Activated CD8-positive, alpha-beta T cell treated with anti-CD3 and anti-CD28 coated beads for 36 hours (primary cell): ENCODE results near the gene MED7. TPM values are rescaled to one million over a fixed set of nuclear protein-coding genes. Genes with fewer than 3 reads are reported as not detected.
A peak's percentile ranks its signal among the peaks of the same experiment; 100 is the strongest.

ENCODE experiments used
- ATAC-seq: fragments of 200-7000 bp; cut with Tn5 transposase; one replicate; pipeline ENCODE4 v1.10.0; 2021; ENCODE audit warnings: mild to moderate bottlenecking, moderate library complexity
- CTCF ChIA-PET: fragments of 350-600 bp; sonication (Branson Sonifier 250); formaldehyde crosslinking; loops from one replicate; lab custom pipeline; 2021; ENCODE audit warnings: antibody characterized with exemption; lab: Charles Lee
- POLR2A ChIA-PET: fragments of 350-600 bp; sonication (Branson Sonifier 250); formaldehyde crosslinking; loops from one replicate; lab custom pipeline; 2021; ENCODE audit warnings: antibody characterized with exemption; lab: Charles Lee
- DNase-seq: peaks from one replicate; pipeline ENCODE4 v3.0.0-alpha.2; 2020
- H3K27ac Mint-ChIP-seq: one replicate; pipeline ENCODE4 v1.8.0; 2021; ENCODE audit warnings: mild to moderate bottlenecking, mixed read lengths
- H3K27me3 Mint-ChIP-seq: one replicate; pipeline ENCODE4 v1.8.0; 2021; ENCODE audit warnings: mixed read lengths
- H3K36me3 Mint-ChIP-seq: one replicate; pipeline ENCODE4 v1.8.0; 2021; ENCODE audit warnings: low read depth, mixed read lengths
- H3K4me1 Mint-ChIP-seq: one replicate; pipeline ENCODE4 v1.8.0; 2021; ENCODE audit warnings: low read depth, mixed read lengths
- H3K4me3 Mint-ChIP-seq: one replicate; pipeline ENCODE4 v1.8.0; 2021; ENCODE audit warnings: mild to moderate bottlenecking, moderate library complexity, mixed read lengths
- H3K9me3 Mint-ChIP-seq: one replicate; pipeline ENCODE4 v1.8.0; 2021; ENCODE audit warnings: mixed read lengths
- intact Hi-C: fragments of 100-400 bp; cut with micrococcal nuclease; formaldehyde crosslinking; loops from one replicate; pipeline ENCODE4 v1.10.0; 2022
- total RNA-seq, 2 experiments: library from RNA; stranded (reverse); gene quantifications; one replicate each; pipeline ENCODE4 v1.2.3, GENCODE V29; 2021
- TF ChIP-seq, protein P1 (sequence below): fragments of 200-600 bp; IDR thresholded peaks from one replicate; pipeline ENCODE4 v1.8.0; 2022; ENCODE audit warnings: antibody characterized with exemption, mild to moderate bottlenecking

MED7 gene, protein sequence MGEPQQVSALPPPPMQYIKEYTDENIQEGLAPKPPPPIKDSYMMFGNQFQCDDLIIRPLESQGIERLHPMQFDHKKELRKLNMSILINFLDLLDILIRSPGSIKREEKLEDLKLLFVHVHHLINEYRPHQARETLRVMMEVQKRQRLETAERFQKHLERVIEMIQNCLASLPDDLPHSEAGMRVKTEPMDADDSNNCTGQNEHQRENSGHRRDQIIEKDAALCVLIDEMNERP
- 10 to 100 TPM; 13.6 to 13.7 TPM for total RNA-seq

DNA sequence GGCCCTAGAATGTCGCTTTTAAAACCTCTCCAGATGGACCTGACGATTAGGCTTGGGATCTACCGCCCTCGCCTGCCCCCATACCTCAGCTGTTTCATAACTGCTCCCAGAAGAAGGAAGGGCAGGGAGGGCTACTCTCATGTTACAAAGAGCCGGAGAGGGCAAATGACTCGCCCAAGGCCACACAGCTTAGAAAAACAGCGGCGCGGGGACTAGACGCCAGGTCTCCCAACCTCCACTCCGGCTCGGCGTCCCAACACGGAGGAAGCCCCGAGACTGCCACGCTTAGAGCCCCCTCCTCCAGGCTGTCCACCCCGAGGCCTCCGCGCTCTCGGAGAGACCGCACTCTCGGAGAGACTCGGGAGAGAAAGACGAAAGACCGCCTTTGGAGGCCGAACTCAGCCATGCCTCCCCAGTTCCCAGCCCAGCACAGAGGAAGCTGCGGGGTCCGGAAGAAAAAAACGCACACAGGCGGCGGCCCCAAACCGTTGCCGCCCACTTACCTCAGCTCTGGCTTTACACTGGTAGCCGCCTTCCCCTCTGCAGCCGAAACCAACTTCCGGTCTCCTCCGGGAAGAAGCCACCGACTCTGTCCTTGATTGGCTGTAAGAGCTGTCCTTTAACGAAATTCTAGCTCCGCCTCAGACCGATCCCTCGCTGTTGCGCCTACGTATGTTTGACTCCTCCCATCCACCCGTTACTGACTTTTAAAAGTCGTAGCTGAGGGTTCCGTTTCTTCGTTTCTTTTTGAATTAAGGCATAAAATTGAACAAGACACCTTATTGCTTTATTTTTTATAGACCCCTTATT lies at the start of gene MED7:
TSS of gene MED7 (minus strand) at position 549 of the 810 bp plus-strand sequence. CDS start 3,434 bp downstream, outside the sequence.
- peak; percentile 96 for DNase-seq
- Mint-ChIP-seq H3K9me3 (peaks cover 5% of the 10 kb centered on the region), H3K27ac (peak within 1 kb of the TSS; percentile 98), H3K27me3 (no peaks in the 10 kb centered on the region), H3K36me3 (peaks cover 44% of the 10 kb centered on the region), H3K4me1 (peaks cover 39% of the 10 kb centered on the region), H3K4me3 (peak within 1 kb of the TSS; percentile 86)
- POLR2A ChIA-PET, result interaction anchor here (0.7 to 3.8 kb wide), 39 partner anchors 10 to 424 kb away, joined by 3 to 19 read pairs (median 5); partner anchors contain the start of genes HAVCR2 and ITK
- CTCF ChIA-PET, result interaction anchor here (0.7 to 4.0 kb wide), 19 partner anchors 8 to 601 kb away, joined by 3 to 25 read pairs (median 3); partner anchors contain the start of gene LSM11
- TF ChIP-seq, protein P1, sequence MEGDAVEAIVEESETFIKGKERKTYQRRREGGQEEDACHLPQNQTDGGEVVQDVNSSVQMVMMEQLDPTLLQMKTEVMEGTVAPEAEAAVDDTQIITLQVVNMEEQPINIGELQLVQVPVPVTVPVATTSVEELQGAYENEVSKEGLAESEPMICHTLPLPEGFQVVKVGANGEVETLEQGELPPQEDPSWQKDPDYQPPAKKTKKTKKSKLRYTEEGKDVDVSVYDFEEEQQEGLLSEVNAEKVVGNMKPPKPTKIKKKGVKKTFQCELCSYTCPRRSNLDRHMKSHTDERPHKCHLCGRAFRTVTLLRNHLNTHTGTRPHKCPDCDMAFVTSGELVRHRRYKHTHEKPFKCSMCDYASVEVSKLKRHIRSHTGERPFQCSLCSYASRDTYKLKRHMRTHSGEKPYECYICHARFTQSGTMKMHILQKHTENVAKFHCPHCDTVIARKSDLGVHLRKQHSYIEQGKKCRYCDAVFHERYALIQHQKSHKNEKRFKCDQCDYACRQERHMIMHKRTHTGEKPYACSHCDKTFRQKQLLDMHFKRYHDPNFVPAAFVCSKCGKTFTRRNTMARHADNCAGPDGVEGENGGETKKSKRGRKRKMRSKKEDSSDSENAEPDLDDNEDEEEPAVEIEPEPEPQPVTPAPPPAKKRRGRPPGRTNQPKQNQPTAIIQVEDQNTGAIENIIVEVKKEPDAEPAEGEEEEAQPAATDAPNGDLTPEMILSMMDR, result no peak
- intact Hi-C loops, result no loop called here
- ATAC-seq, result peak; percentile 98

DNA sequence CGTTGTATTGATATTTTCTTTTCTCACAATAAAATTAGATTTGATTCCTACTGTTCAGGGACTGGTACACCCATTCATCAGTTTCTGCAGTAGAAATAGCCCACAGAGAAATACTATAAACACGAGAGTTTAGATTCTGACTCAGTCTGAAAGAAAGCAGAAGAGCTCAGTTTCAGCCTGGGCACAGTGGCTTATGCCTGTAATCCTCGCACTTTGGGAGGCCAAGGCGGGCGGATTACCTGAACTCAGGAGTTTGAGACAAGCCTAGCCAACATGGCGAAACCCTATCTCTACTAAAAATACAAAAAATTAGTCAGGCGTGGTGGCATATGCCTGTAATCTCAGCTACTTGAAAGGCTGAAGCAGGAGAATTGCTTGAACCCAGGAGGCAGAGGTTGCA lies 46.6 kb upstream of the MED7 start:
- Mint-ChIP-seq H3K9me3 (no peaks in the 10 kb centered on the region), H3K36me3 (peaks cover 90% of the 10 kb centered on the region), H3K27me3 (no peaks in the 10 kb centered on the region), H3K4me1 (peaks cover 56% of the 10 kb centered on the region), H3K4me3 (peak overlapping the region; percentile 99), H3K27ac (peak overlapping the region; percentile 94)
- intact Hi-C loops, result no loop called here
- TF ChIP-seq, protein P1, result no peak
- CTCF ChIA-PET, result interaction anchor here (0.7 to 9.3 kb wide), 12 partner anchors 9 to 60 kb away, joined by 3 to 80 read pairs (median 4); partner anchors contain the start of gene ITK
- peak; percentile 50 for ATAC-seq
- peak; percentile 68 for DNase-seq
- POLR2A ChIA-PET, result interaction anchor here (1.0 to 55.7 kb wide), 11 partner anchors 4 to 125 kb away, joined by 3 to 1980 read pairs (median 13); partner anchors contain the start of genes GARIN3, ITK and MED7

DNA sequence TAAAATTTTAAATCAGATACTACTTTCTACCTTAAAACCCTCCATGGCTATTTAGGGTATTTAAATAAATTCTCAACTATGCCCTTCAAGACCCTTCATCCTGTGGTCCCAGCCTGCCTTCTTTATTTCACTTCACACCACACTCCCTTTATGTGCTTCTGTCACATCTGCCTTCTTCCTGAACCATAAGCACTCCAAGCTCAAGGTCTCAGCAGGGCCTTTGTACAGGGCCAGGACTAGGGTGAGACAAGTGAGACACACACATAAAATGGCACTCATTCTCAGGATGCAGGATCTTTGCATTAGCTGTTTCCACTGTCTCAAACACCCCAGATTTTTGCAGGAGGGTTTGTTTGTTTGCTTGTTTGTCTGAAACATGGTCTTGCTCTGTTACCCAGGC lies 45.6 kb upstream of the MED7 start:
- ATAC-seq (no peak), DNase-seq (no peak)
- no peaks in the 10 kb centered on the region for H3K27me3 Mint-ChIP-seq
- ChIA-PET POLR2A (interaction anchor here (0.5 to 55.7 kb wide), 12 partner anchors 3 to 84 kb away, joined by 3 to 1980 read pairs (median 12); partner anchors contain the start of genes GARIN3, ITK and MED7), CTCF (interaction anchor here (1.2 to 9.3 kb wide), 5 partner anchors 14 to 39 kb away, joined by 4 to 80 read pairs (median 6); no protein-coding TSS in a partner anchor)
- peak overlapping the region; percentile 99 for H3K4me3 Mint-ChIP-seq
- H3K36me3 Mint-ChIP-seq, result peaks cover 91% of the 10 kb centered on the region
- intact Hi-C loops, result no loop called here
- TF ChIP-seq, protein P1, result no peak
- peaks cover 49% of the 10 kb centered on the region for H3K4me1 Mint-ChIP-seq
- H3K27ac Mint-ChIP-seq, result peak overlapping the region; percentile 94
- H3K9me3 Mint-ChIP-seq, result no peaks in the 10 kb centered on the region

DNA sequence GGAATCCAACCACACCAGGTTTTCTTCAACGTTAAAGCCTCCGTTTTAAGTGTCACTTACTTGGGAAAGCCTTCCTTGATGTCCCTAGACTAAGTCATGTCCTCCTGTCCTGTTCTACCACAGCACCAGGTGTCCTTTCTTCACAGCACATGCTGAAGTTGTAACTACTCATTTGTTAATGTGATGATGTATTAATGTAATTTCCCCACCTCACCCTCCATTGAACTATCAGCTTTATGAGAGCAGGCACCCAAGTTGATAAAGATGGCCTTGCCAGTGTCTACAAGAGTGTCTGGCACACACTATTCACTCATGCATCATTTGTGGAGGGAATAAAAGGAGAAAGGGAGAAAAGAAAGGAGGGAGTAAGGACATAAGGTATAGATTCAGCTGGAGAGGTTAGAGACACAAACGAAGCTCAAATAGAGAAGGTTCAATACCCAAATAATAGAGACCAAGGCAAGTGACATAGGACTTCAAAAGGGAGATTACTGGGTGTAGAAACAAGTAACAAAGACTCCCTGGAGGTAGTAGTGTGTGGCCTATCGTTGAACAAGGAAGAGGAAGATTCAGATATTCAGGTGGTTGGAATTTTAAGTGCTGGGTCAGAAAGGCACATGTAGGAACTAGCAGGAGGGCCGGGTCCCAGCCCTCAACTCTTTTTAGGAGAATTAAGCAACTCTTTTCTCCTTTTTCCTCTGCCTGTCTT lies 44.5 kb upstream of the MED7 start:
- TF ChIP-seq, protein P1, result no peak
- peaks cover 40% of the 10 kb centered on the region for H3K4me1 Mint-ChIP-seq
- H3K27ac Mint-ChIP-seq, result peak overlapping the region; percentile 94
- peak; percentile 11 for ATAC-seq
- H3K27me3 Mint-ChIP-seq, result no peaks in the 10 kb centered on the region
- no peaks in the 10 kb centered on the region for H3K9me3 Mint-ChIP-seq
- ChIA-PET POLR2A (interaction anchor here (0.7 to 55.7 kb wide), 13 partner anchors 2 to 166 kb away, joined by 3 to 1980 read pairs (median 9); partner anchors contain the start of genes GARIN3, ITK and MED7), CTCF (interaction anchor here (0.8 to 9.3 kb wide), 5 partner anchors 9 to 125 kb away, joined by 3 to 80 read pairs (median 5); no protein-coding TSS in a partner anchor)
- peaks cover 91% of the 10 kb centered on the region for H3K36me3 Mint-ChIP-seq
- DNase-seq, result no peak
- H3K4me3 Mint-ChIP-seq, result peak overlapping the region; percentile 99
- intact Hi-C loops, result no loop called here
